Myocyte (in vitro differentiated cells): Measurements from ENCODE around the gene NEDD4. TPM values are rescaled to one million over a fixed set of nuclear protein-coding genes. Genes with fewer than 3 reads are reported as not detected.
"Not testable (repeated sequence)": the region's sequence is repeated elsewhere in the genome, so short reads cannot be mapped to it uniquely, and the experiment has no call there.

Experiments used
- DNase-seq: peaks from one replicate; pipeline ENCODE4 v3.0.0-alpha.2; 2012; ENCODE audit warnings: low read depth
- total RNA-seq: library from RNA; depleted of rRNA; stranded (reverse); fragments of >200 nt; gene quantifications from 2 replicates; pipeline ENCODE4 v1.2.3, GENCODE V29; 2014

The NEDD4 gene
- total RNA-seq, 1 donor from 2014 or later = 38.9 TPM

- DNase-seq = peak; percentile 76
These were observed 95.7 kb downstream of the NEDD4 start for GRCh38 chr15:55897560-55898336.

GRCh38 chr15:55894399-55894965, 98.9 kb downstream of the NEDD4 start:
- peak; percentile 8 for DNase-seq

- DNase-seq = no peak
These were observed 99.6 kb downstream of the NEDD4 start for GRCh38 chr15:55893852-55894251.

DNA sequence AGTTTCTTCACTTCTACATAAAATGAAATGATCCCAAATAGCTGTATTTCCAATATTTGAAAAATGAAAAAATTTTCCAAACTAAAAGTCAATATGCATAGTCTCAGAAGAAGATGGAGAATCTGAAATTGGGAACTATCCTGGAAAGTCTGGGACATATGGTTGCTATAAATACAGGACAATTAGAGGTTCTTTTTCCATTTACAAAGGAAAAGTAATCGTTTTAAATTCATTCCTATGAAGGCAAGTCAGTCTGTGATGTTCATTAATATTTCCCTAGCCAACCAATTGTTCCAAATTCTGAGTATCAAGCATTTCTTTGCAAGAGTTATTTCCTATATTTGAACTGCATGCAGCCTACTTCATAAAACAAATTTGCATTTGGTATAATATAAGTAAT, 102.2 kb downstream of the NEDD4 start:
- DNase-seq = no peak

- no peak for DNase-seq
These were observed 109.2 kb downstream of the NEDD4 start for GRCh38 chr15:55884223-55884622.

- DNase-seq = no peak
These were observed 114.2 kb downstream of the NEDD4 start for GRCh38 chr15:55879181-55879580.

DNA sequence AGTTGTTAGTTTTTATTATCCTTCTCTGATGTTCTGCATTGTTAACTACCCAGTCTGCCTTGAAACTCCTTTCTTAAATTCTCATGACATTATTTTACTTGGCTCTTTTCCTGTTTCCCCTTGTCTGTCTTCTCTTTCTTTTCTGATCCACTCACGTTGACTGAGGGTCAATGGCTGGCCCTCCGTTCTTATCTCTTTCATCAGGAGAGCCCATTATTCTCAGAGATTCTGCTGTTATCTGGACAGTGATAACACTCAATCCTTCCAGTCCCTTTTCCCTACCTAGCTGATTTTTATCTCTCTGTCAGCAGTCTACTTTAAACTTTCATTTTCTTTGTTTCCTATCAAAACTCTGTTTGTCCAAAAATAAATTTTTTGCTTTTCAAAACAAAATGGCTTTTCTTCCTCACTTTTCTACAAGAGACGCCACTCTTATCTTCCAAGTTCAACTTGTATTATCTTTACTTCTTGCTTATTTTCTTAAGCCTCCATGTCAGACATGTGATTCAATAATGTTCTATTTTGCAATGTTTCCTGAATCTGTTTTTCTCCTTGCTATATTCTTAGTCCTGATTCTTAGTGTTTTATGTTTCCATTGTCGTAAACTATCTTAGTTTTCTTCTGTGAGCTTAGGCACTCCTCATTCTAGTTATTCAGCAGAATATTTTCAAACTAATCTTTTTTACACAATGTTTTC, 120.2 kb downstream of the NEDD4 start:
- DNase-seq = no peak

DNA sequence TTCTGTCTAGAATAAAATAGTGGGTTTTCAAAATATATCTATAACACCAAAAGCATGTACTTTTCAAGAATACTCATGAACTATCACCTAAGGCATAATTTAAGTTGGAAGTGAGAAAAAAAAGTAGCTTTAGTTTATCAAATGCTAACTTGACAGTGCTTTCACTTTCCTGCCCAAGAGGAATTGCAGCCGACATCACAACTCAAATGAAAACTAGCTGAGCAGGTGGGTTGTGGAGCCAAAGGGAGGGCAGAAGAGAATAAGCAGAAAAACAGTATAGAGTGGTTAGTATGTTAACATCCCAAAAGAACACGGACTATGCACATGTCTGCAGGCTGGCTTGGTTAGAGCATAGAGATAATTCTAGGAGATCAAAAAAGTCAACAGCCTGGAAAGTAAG, 120.9 kb downstream of the NEDD4 start:
- DNase-seq = no peak

DNA sequence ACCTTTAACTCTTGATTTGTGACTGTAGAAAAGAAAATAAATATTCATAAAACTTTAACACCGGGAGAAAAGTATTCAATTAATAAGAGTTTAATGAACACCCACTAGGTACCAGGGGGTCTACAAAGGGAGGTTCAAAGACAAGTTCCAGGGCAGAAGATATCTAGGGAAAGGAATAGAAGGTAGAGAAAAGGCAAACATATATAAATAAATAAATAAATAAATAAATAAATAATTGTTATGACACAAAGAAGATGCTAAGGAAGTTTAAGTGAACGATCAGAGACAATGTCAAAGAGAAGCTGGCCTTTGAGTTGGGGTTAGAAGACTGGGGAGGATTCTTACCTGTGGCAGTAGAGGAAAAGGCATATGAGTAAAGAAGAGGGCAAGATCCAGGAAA, 123.8 kb downstream of the NEDD4 start:
- no peak for DNase-seq

- peak; percentile 36 for DNase-seq
These were observed 124.7 kb downstream of the NEDD4 start for GRCh38 chr15:55868707-55869106.

DNA sequence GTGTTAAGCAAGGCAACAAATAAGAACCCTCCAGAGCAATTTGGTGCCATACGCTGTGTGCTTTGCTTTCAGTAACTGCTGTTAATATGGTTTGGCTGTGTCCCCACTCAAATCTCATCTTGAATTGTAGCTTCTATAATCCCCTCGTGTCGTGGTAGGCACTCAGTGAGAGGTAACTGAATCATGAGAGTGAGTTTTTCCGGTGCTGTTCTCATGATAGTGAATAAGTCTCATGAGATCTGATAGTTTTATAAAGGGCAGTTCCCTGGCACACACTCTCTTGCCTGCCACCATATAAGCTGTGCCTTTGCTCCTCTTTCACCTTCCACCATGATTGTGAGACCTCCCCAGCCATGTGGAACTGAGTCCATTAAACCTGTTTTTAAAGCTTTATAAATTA, 125.1 kb downstream of the NEDD4 start:
- DNase-seq = not testable (repeated sequence)

GRCh38 chr15:55863911-55864310, 129.5 kb downstream of the NEDD4 start:
- no peak for DNase-seq

GRCh38 chr15:55861115-55861514, 132.3 kb downstream of the NEDD4 start:
- no peak for DNase-seq

DNA sequence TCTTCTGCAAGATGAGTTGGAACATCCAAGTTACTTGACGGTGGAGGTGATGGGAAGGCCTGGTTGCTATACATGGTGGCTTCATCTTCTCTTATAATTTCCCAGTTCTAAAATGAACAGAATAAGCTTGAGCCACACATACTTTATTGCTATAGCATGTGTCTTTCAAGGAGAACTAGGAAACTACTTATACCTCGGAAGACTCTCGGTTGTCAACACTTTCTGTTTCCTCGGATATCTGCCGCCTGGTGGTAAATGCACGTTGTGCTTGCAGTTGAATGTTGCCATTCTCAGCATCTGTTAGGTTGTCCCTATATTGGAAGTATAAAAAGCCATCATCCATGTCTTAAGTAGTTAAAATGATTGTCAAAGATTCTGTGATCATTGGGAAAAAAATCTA, 132.9 kb downstream of the NEDD4 start:
- DNase-seq = no peak

DNA sequence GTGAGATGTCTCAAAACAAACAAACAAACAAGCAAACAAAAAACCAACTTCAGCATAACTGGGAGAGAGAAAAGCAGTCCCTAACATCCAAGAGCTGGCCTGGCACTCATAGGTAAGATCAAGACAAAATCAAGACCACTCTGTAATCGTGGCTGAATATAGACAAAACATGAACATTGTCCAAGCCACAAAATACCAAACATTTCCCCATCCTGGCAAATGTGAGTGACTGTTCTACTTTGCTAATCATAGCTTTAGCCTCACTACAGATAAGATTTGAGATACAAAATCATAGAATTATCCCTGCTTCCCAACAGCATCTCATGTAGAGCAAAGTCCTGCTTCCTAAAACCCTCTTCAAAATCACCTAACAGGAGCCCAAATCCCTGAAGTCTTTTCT, 133.7 kb downstream of the NEDD4 start:
- peak; percentile 43 for DNase-seq

- peak; percentile 57 for DNase-seq
These were observed 134.8 kb downstream of the NEDD4 start for GRCh38 chr15:55858661-55859060.

GRCh38 chr15:55856506-55857164, 136.8 kb downstream of the NEDD4 start:
- DNase-seq = no peak

DNA sequence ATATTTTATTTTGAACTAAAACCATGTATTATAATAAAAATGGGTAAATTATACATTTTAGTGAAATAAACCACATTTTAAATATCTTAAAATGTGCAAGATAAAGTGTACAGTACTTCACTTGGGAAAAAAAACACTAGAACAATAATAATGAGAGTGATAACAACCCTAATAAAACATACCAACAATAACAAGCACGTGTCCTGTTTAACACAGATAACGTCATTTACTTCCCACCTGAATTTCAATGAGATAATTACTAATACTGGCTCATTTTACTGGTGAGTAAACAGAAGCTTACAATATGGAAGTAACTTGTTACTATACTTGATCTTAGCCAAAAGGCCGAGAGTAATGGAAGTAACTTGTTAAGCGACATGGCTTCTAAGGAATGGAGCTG, 140.3 kb downstream of the NEDD4 start:
- DNase-seq = no peak

GRCh38 chr15:55846116-55846707, 147.2 kb downstream of the NEDD4 start:
- DNase-seq = peak; percentile 90

DNA sequence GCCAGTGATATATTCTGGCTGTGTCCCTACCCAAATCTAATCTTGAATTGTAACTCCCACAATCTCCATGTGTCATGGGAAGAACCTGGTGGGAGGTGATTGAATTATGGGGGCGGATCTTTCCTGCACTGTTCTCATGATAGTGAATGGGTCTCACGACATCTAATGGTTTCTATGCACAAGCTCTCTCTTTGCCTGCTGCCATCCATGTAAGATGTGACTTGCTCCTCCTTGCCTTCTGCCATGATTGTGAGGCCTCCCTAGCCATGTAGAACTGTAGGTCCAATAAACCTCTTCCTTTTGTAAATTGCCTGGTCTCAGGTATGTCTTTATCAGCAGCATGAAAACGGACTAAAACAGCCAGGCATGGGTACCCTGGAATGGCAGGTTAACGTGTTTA, 150.5 kb downstream of the NEDD4 start:
- DNase-seq = not testable (repeated sequence)

- no peak for DNase-seq
These were observed 157.5 kb downstream of the NEDD4 start for GRCh38 chr15:55835866-55836265.

DNA sequence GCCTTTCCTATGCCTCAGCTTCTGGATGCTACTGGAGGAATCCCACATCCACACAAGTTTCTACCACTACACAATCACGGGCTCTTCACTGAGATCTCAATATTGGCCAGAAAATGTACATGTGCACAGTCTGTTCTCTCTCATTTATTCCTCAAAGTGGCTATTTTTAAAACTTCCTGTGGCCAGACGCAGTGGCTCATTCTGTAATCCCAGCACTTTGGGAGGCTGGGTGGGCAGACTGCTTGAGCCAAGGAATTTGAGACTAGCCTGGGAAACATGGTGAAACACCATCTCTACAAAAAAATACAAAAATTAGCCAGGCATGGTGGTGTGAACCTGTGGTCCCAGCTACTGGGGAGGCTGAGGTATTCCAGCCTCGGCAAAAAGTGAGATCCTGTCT, 159.1 kb downstream of the NEDD4 start:
- peak; percentile 51 for DNase-seq
